H1 (cell line): ENCODE measurements around the gene RGS6. TPM values are rescaled to one million over a fixed set of nuclear protein-coding genes. Genes with fewer than 3 reads are reported as not detected.

Source experiments
- BACH1 ChIP-seq: IDR thresholded peaks from 2 replicates; pipeline ENCODE4 v1.6.1; 2012; ENCODE audit warnings: low read length, improper control_type of control experiment
- CHD7 ChIP-seq: fragments of 300-600 bp; sonication (generic); IDR thresholded peaks from 2 replicates; pipeline ENCODE4 v1.7.1; 2012; ENCODE audit warnings: low read length, moderate library complexity, mild to moderate bottlenecking, inconsistent platforms; ENCODE audit not compliant: insufficient replicate concordance
- JUN ChIP-seq: IDR thresholded peaks from 2 replicates; pipeline ENCODE4 v1.6.1; 2011; ENCODE audit warnings: low read depth, mild to moderate bottlenecking, improper control_type of control experiment, low read length
- NRF1 ChIP-seq: IDR thresholded peaks from 2 replicates; pipeline ENCODE4 v1.6.1; 2011; ENCODE audit warnings: mild to moderate bottlenecking, low read depth, low read length, improper control_type of control experiment
- RXRA ChIP-seq: IDR thresholded peaks from 2 replicates; pipeline ENCODE4 v1.6.1; 2011; ENCODE audit warnings: low read depth, mild to moderate bottlenecking, low read length, moderate library complexity; ENCODE audit not compliant: insufficient read depth
- SIN3A ChIP-seq, 2 experiments: IDR thresholded peaks in 1 of 2; conservative IDR thresholded peaks in 1 of 2; 2 replicates each; pipeline ENCODE4 v1.6.1; 2011 to 2012; ENCODE audit warnings: low read length in 2 of 2, improper control_type of control experiment in 1 of 2, low read depth in 1 of 2, mild to moderate bottlenecking in 1 of 2
- TAF1 ChIP-seq: IDR thresholded peaks from 2 replicates; pipeline ENCODE4 v1.6.1; 2011; ENCODE audit warnings: mild to moderate bottlenecking, low read depth, low read length
- TAF7 ChIP-seq: optimal IDR thresholded peaks from 2 replicates; pipeline ENCODE3; 2011; ENCODE audit warnings: low read depth, mild to moderate bottlenecking, inconsistent platforms, low read length, moderate library complexity, borderline replicate concordance
- polyA plus RNA-seq, 7 experiments: library from polyadenylated mRNA; depleted of rRNA in 3 of 7; stranded (reverse) in 5 of 7; unstranded in 2 of 7; fragments of >200 nt in 5 of 7; fragments of 200-250 nt in 2 of 7; gene quantifications; 1 replicate in 5 of 7; 2 replicates in 1 of 7; 4 replicates in 1 of 7; pipeline versions ENCODE4 v1.2.1 to v1.2.3, GENCODE V29; 2011 to 2013; ENCODE audit warnings: missing spikeins in 2 of 7, mixed read lengths in 2 of 7
- total RNA-seq: library from RNA; stranded (reverse); fragmentation: NEBNext Ultra II Directional; extraction: Animal tissue kit (Norgen Biotek cat#: 25700); gene quantifications from 2 replicates; pipeline ENCODE4 v1.2.1, GENCODE V29; 2021
- TF ChIP-seq, protein P1 (sequence below): IDR thresholded peaks from 2 replicates; pipeline ENCODE4 v1.6.1; 2012; ENCODE audit warnings: low read length, inconsistent platforms

Gene RGS6
- total and polyA plus RNA-seq, 2 of the 8 experiments (the other 6 are each of a cell fraction or from before 2014, with no cell fraction given) = 0.26 to 1.1 TPM

DNA sequence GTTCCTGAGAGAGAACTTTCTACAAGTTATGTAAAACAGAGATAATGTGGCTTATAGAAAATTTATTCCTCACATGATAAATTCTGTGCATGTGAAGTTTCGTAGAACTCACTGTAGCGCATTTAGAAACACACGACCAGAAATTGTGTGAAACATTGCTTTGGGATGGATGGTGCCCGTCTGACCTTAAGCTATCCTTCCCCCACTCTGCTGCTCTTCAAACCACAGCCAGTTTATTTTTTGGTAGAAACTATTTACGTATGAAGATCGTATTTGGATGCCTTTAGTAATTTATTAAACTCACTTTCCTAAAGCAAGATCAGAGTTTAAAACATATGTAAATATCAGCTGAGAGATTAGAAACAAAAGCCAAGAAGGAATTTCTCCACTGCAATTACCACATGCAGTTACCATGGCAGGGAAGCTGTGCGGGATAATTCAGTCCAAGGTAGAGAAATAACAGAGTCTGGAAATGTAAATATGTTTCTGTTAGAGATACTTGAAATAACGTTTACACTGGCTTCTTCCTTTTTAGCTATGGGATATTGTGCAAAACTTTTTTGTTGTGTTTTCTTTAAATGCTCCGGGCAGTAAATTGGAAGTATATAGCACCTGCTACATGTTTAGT lies 382.7 kb downstream of the RGS6 start (continued):
- TF ChIP-seq CHD7 (no peak), SIN3A (conservative IDR thresholded peaks at IDR 0.05 in 1 of 2, IDR thresholded peaks at IDR 0.05 in 1 of 2; ENCODE audit: low read depth in 1 of 2, low read length in 2 of 2) (no peak), BACH1 (no peak), RXRA (no peak), TAF1 (no peak), TAF7 (no peak), JUN (no peak), NRF1 (no peak)
- TF ChIP-seq, protein P1, sequence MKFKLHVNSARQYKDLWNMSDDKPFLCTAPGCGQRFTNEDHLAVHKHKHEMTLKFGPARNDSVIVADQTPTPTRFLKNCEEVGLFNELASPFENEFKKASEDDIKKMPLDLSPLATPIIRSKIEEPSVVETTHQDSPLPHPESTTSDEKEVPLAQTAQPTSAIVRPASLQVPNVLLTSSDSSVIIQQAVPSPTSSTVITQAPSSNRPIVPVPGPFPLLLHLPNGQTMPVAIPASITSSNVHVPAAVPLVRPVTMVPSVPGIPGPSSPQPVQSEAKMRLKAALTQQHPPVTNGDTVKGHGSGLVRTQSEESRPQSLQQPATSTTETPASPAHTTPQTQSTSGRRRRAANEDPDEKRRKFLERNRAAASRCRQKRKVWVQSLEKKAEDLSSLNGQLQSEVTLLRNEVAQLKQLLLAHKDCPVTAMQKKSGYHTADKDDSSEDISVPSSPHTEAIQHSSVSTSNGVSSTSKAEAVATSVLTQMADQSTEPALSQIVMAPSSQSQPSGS = no peak
